ENCODE measurements around the gene GRIA3.

GRCh38 chrX:123331859-123332258, 147.8 kb downstream of the GRIA3 start:
- TF ChIP-seq, protein P1, sequence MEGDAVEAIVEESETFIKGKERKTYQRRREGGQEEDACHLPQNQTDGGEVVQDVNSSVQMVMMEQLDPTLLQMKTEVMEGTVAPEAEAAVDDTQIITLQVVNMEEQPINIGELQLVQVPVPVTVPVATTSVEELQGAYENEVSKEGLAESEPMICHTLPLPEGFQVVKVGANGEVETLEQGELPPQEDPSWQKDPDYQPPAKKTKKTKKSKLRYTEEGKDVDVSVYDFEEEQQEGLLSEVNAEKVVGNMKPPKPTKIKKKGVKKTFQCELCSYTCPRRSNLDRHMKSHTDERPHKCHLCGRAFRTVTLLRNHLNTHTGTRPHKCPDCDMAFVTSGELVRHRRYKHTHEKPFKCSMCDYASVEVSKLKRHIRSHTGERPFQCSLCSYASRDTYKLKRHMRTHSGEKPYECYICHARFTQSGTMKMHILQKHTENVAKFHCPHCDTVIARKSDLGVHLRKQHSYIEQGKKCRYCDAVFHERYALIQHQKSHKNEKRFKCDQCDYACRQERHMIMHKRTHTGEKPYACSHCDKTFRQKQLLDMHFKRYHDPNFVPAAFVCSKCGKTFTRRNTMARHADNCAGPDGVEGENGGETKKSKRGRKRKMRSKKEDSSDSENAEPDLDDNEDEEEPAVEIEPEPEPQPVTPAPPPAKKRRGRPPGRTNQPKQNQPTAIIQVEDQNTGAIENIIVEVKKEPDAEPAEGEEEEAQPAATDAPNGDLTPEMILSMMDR (IDR thresholded peaks at IDR 0.05): no peak
- no peak for TF ChIP-seq POLR2AphosphoS5 (IDR thresholded peaks at IDR 0.05)

Measured in esophagus muscularis mucosa (tissue), 3 donors.